Endodermal cell (in vitro differentiated cells): Measurements from ENCODE around the gene LDLRAD2. TPM values are rescaled to one million over a fixed set of nuclear protein-coding genes. Genes with fewer than 3 reads are reported as not detected.

Source experiments
- DNase-seq: peaks from one replicate; pipeline ENCODE4 v3.0.0-alpha.2; 2017
- H3K27ac ChIP-seq: 2 replicates; pipeline ENCODE4 v1.5.1; 2013; ENCODE audit warnings: mild to moderate bottlenecking, low read depth, low read length, moderate library complexity
- H3K27me3 ChIP-seq: 2 replicates; pipeline ENCODE4 v1.6.1; 2013; ENCODE audit warnings: mild to moderate bottlenecking, low read length, moderate library complexity; ENCODE audit not compliant: insufficient read depth, control insufficient read depth, poor library complexity, severe bottlenecking
- H3K36me3 ChIP-seq: 2 replicates; pipeline ENCODE4 v1.7.0; 2013; ENCODE audit warnings: mild to moderate bottlenecking, low read length, moderate library complexity; ENCODE audit not compliant: control insufficient read depth, insufficient read depth
- H3K4me1 ChIP-seq: one replicate; pipeline ENCODE4 v1.7.0; 2013; ENCODE audit warnings: low read length; ENCODE audit not compliant: control insufficient read depth, insufficient read depth
- H3K4me3 ChIP-seq: 2 replicates; pipeline ENCODE4 v1.5.1; 2013; ENCODE audit warnings: mild to moderate bottlenecking, low read length, moderate library complexity
- H3K9ac ChIP-seq: 2 replicates; pipeline ENCODE4 v1.6.1; 2013; ENCODE audit warnings: mild to moderate bottlenecking, low read length, moderate library complexity; ENCODE audit not compliant: poor library complexity, severe bottlenecking; ENCODE audit errors: extremely low read depth
- H3K9me3 ChIP-seq: 2 replicates; pipeline ENCODE4 v1.6.1; 2013; ENCODE audit warnings: mild to moderate bottlenecking, low read length, moderate library complexity; ENCODE audit not compliant: control insufficient read depth
- H3K27ac Mint-ChIP-seq: 2 replicates; pipeline ENCODE4 v1.8.0; 2020; ENCODE audit warnings: mixed read lengths
- H3K27me3 Mint-ChIP-seq: 2 replicates; pipeline ENCODE4 v1.8.0; 2021; ENCODE audit warnings: mild to moderate bottlenecking, mixed read lengths; ENCODE audit not compliant: insufficient read depth
- H3K36me3 Mint-ChIP-seq: 2 replicates; pipeline ENCODE4 v1.8.0; 2020; ENCODE audit warnings: low read depth, mixed read lengths
- H3K4me1 Mint-ChIP-seq: 2 replicates; pipeline ENCODE4 v1.8.0; 2020; ENCODE audit warnings: mixed read lengths
- H3K4me3 Mint-ChIP-seq: 2 replicates; pipeline ENCODE4 v1.8.0; 2020; ENCODE audit warnings: mild to moderate bottlenecking, moderate library complexity, mixed read lengths
- H3K9me3 Mint-ChIP-seq: 2 replicates; pipeline ENCODE4 v1.8.0; 2020; ENCODE audit warnings: mild to moderate bottlenecking, mixed read lengths
- WGBS, 2 experiments: methylation state at CpG; one replicate each; pipeline versions ENCODE4 v1.1.5 to v1.1.7; 2013; ENCODE audit warnings: missing lambda C conversion rate in 2 of 2, mixed read lengths in 1 of 2; ENCODE audit not compliant: insufficient coverage in 1 of 2, insufficient read length in 1 of 2; 5-methylcytosine and 5-hydroxymethylcytosine counted together
- total RNA-seq, 2 donors: library from RNA; stranded (reverse); fragmentation: NEBNext Ultra II Directional in 1 of 2; extraction: Animal tissue kit (Norgen Biotek cat#: 25700) in 1 of 2; gene quantifications; 2 replicates in 1 of 2; 3 replicates in 1 of 2; pipeline ENCODE4 v1.2.1, GENCODE V29; 2021
- TF ChIP-seq, protein P1 (sequence below): fragments of 200-600 bp; sonication (generic); conservative IDR thresholded peaks from 2 replicates; pipeline ENCODE4 v1.5.0; 2021; ENCODE audit warnings: antibody characterized with exemption, mild to moderate bottlenecking

LDLRAD2 gene
- total RNA-seq, 2 donors from 2014 or later: 0.58 to 0.88 TPM

- no peak for DNase-seq
- H3K4me1 ChIP-seq: no peaks in the 10 kb centered on the region
- no peaks in the 10 kb centered on the region for H3K36me3 ChIP-seq
- no peaks in the 10 kb centered on the region for H3K27me3 ChIP-seq
- no peak overlapping the region for H3K9ac ChIP-seq
- no peaks in the 10 kb centered on the region for H3K9me3 ChIP-seq
- no peaks in the 10 kb centered on the region for H3K27me3 Mint-ChIP-seq
- WGBS, 2 experiments: 94 to 100% methylated on average over 2 of the region's 2 CpGs
- H3K4me3 Mint-ChIP-seq: no peak overlapping the region
- TF ChIP-seq, protein P1, sequence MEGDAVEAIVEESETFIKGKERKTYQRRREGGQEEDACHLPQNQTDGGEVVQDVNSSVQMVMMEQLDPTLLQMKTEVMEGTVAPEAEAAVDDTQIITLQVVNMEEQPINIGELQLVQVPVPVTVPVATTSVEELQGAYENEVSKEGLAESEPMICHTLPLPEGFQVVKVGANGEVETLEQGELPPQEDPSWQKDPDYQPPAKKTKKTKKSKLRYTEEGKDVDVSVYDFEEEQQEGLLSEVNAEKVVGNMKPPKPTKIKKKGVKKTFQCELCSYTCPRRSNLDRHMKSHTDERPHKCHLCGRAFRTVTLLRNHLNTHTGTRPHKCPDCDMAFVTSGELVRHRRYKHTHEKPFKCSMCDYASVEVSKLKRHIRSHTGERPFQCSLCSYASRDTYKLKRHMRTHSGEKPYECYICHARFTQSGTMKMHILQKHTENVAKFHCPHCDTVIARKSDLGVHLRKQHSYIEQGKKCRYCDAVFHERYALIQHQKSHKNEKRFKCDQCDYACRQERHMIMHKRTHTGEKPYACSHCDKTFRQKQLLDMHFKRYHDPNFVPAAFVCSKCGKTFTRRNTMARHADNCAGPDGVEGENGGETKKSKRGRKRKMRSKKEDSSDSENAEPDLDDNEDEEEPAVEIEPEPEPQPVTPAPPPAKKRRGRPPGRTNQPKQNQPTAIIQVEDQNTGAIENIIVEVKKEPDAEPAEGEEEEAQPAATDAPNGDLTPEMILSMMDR: no peak
- H3K9me3 Mint-ChIP-seq: peaks cover 11% of the 10 kb centered on the region
- H3K27ac Mint-ChIP-seq: no peak overlapping the region
- H3K27ac ChIP-seq: no peak overlapping the region
- no peak overlapping the region for H3K4me3 ChIP-seq
- H3K4me1 Mint-ChIP-seq: peaks cover 8% of the 10 kb centered on the region
- H3K36me3 Mint-ChIP-seq: peaks cover 7% of the 10 kb centered on the region
Observed at GRCh38 chr1:21778405-21778727, 33.7 kb upstream of the LDLRAD2 start.

- peaks cover 7% of the 10 kb centered on the region for H3K36me3 Mint-ChIP-seq
- Histone ChIP-seq H3K27me3 (no peaks in the 10 kb centered on the region), H3K9me3 (no peaks in the 10 kb centered on the region), H3K4me3 (peak overlapping the region; percentile 42), H3K4me1 (no peaks in the 10 kb centered on the region), H3K36me3 (no peaks in the 10 kb centered on the region), H3K27ac (no peak overlapping the region), H3K9ac (no peak overlapping the region)
- peaks cover 11% of the 10 kb centered on the region for H3K9me3 Mint-ChIP-seq
- H3K27ac Mint-ChIP-seq: no peak overlapping the region
- no peak for DNase-seq
- H3K27me3 Mint-ChIP-seq: no peaks in the 10 kb centered on the region
- TF ChIP-seq, protein P1: no peak
- H3K4me1 Mint-ChIP-seq: peaks cover 10% of the 10 kb centered on the region
- 96 to 97% methylated on average over 8 to 12 of the region's 12 CpGs for WGBS, 2 experiments
- H3K4me3 Mint-ChIP-seq: peak overlapping the region; percentile 29
Observed at GRCh38 chr1:21779613-21780521, 32.2 kb upstream of the LDLRAD2 start.

DNA sequence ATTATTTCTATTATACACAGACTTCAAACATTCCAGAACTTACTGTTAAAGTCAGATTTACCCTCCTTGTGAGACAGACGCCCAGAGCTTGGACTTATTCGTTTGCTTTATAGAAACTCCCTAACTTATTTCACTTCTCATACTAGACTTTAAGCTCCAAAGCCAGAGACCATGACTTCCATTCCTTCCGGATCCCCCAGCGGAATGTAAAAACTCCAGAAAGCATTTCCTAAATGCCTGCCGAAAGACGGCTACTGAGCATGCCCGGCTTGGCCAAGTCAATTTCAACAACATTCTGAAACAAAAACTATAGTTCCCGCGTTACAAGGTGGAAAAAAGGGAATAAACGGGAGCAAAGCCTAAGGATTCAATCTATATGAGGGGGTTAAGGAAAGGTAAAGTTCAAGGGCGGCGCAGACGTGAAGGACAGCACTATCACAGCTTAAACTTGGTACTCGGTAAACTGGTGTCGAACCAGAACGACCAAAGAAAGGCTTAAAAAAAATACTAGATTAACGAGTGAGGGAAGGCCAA is 30.2 kb upstream of the LDLRAD2 start:
- no peaks in the 10 kb centered on the region for H3K4me1 ChIP-seq
- peaks cover 10% of the 10 kb centered on the region for H3K4me1 Mint-ChIP-seq
- no peaks in the 10 kb centered on the region for H3K27me3 ChIP-seq
- peak overlapping the region; percentile 100 for H3K27ac Mint-ChIP-seq
- peaks cover 7% of the 10 kb centered on the region for H3K36me3 Mint-ChIP-seq
- TF ChIP-seq, protein P1: no peak
- peak overlapping the region; percentile 100 for H3K9ac ChIP-seq
- DNase-seq: peak; percentile 67
- peak overlapping the region; percentile 97 for H3K4me3 ChIP-seq
- H3K9me3 Mint-ChIP-seq: peaks cover 11% of the 10 kb centered on the region
- H3K36me3 ChIP-seq: no peaks in the 10 kb centered on the region
- H3K27me3 Mint-ChIP-seq: no peaks in the 10 kb centered on the region
- H3K27ac ChIP-seq: no peak overlapping the region
- peak overlapping the region; percentile 73 for H3K4me3 Mint-ChIP-seq
- WGBS, 2 experiments: 2 to 6% methylated on average over 13 to 17 of the region's 17 CpGs
- no peaks in the 10 kb centered on the region for H3K9me3 ChIP-seq
